Mesenchymal stem cell (in vitro differentiated cells and primary cell): Measurements from ENCODE around the gene SYNGR4.

Experiments used
- DNase-seq: peaks from one replicate; pipeline ENCODE4 v3.0.0-alpha.2; 2013
- H2AFZ ChIP-seq: one replicate; pipeline ENCODE4 v1.6.1; 2013; ENCODE audit warnings: low read depth, mild to moderate bottlenecking, control low read depth, inconsistent platforms, low read length, moderate library complexity
- H2AK5ac ChIP-seq: 2 replicates; pipeline ENCODE4 v1.6.1; 2013; ENCODE audit warnings: low read length, moderate library complexity, mild to moderate bottlenecking, inconsistent platforms; ENCODE audit not compliant: severe bottlenecking
- H2BK120ac ChIP-seq: one replicate; pipeline ENCODE4 v1.6.1; 2013; ENCODE audit warnings: low read depth, mild to moderate bottlenecking, inconsistent platforms, low read length, moderate library complexity
- H2BK12ac ChIP-seq, 2 experiments: one replicate each; pipeline ENCODE4 v1.6.1; 2013; ENCODE audit warnings: inconsistent platforms in 2 of 2, low read length in 2 of 2, mild to moderate bottlenecking in 2 of 2, moderate library complexity in 2 of 2, control low read depth in 1 of 2
- H2BK15ac ChIP-seq: one replicate; pipeline ENCODE4 v1.6.1; 2013; ENCODE audit warnings: mild to moderate bottlenecking, low read depth, inconsistent platforms; ENCODE audit not compliant: poor library complexity, severe bottlenecking
- H2BK5ac ChIP-seq: 2 replicates; pipeline ENCODE4 v1.6.1; 2013; ENCODE audit warnings: low read depth, mild to moderate bottlenecking, low read length, control low read depth, inconsistent platforms; ENCODE audit not compliant: poor library complexity, severe bottlenecking
- H3K14ac ChIP-seq, 2 experiments: one replicate each; pipeline ENCODE4 v1.6.1; 2013; ENCODE audit warnings: inconsistent platforms in 2 of 2, low read length in 2 of 2, control low read depth in 1 of 2, mild to moderate bottlenecking in 1 of 2, moderate library complexity in 1 of 2
- H3K18ac ChIP-seq, 2 experiments: one replicate each; pipeline ENCODE4 v1.6.1; 2013; ENCODE audit warnings: inconsistent platforms in 2 of 2, low read length in 2 of 2, control low read depth in 1 of 2, low read depth in 1 of 2, mild to moderate bottlenecking in 1 of 2
- H3K23ac ChIP-seq, 2 experiments: one replicate each; pipeline ENCODE4 v1.6.1; 2013; ENCODE audit warnings: inconsistent platforms in 2 of 2, low read length in 2 of 2, mild to moderate bottlenecking in 2 of 2, moderate library complexity in 2 of 2, control low read depth in 1 of 2
- H3K27ac ChIP-seq: 2 replicates; pipeline ENCODE4 v1.5.1; 2013; ENCODE audit warnings: mild to moderate bottlenecking, moderate library complexity, low read length, control low read depth, inconsistent platforms; ENCODE audit not compliant: poor library complexity, severe bottlenecking
- H3K27me3 ChIP-seq, 2 experiments: 2 replicates each; pipeline versions ENCODE4 v1.6.1 to v1.7.0; 2013; ENCODE audit warnings: low read length in 2 of 2, mild to moderate bottlenecking in 2 of 2, moderate library complexity in 2 of 2, control low read depth in 1 of 2, inconsistent platforms in 1 of 2; ENCODE audit not compliant: control insufficient read depth in 1 of 2, insufficient read depth in 1 of 2
- H3K36me3 ChIP-seq, 2 experiments: 2 replicates each; pipeline versions ENCODE4 v1.6.1 to v1.7.0; 2013; ENCODE audit warnings: low read length in 2 of 2, control low read depth in 1 of 2, inconsistent platforms in 1 of 2, low read depth in 1 of 2, mild to moderate bottlenecking in 1 of 2; ENCODE audit not compliant: insufficient read depth in 2 of 2, control insufficient read depth in 1 of 2
- H3K4ac ChIP-seq, 2 experiments: one replicate each; pipeline ENCODE4 v1.6.1; 2013; ENCODE audit warnings: inconsistent platforms in 2 of 2, low read length in 2 of 2, mild to moderate bottlenecking in 2 of 2, moderate library complexity in 2 of 2, control low read depth in 1 of 2, low read depth in 1 of 2
- H3K4me1 ChIP-seq: 2 replicates; pipeline ENCODE4 v1.6.1; 2013; ENCODE audit warnings: low read depth, low read length, control low read depth; ENCODE audit not compliant: control insufficient read depth, insufficient read depth
- H3K4me2 ChIP-seq: 2 replicates; pipeline ENCODE4 v1.6.1; 2013; ENCODE audit warnings: low read length, mild to moderate bottlenecking, inconsistent platforms; ENCODE audit not compliant: poor library complexity, severe bottlenecking
- H3K4me3 ChIP-seq, 2 experiments: 2 replicates each; pipeline versions ENCODE4 v1.5.1 to v1.7.0; 2013; ENCODE audit warnings: low read length in 2 of 2, mild to moderate bottlenecking in 2 of 2, control low read depth in 1 of 2, low read depth in 1 of 2; ENCODE audit not compliant: insufficient read depth in 1 of 2
- H3K79me1 ChIP-seq: replicated peaks from 2 replicates; pipeline ENCODE4 v1.6.1; 2013; ENCODE audit warnings: mild to moderate bottlenecking, control low read depth, low read length, inconsistent platforms; ENCODE audit not compliant: poor library complexity, severe bottlenecking
- H3K9ac ChIP-seq: 2 replicates; pipeline ENCODE4 v1.7.0; 2013; ENCODE audit warnings: mild to moderate bottlenecking, low read length, moderate library complexity
- H3K9me3 ChIP-seq: 2 replicates; pipeline ENCODE4 v1.7.0; 2013; ENCODE audit warnings: mild to moderate bottlenecking, low read length; ENCODE audit not compliant: control insufficient read depth
- H4K8ac ChIP-seq: one replicate; pipeline ENCODE4 v1.6.1; 2013; ENCODE audit warnings: inconsistent platforms, mild to moderate bottlenecking, low read length, moderate library complexity
- H4K91ac ChIP-seq: one replicate; pipeline ENCODE4 v1.6.1; 2013; ENCODE audit warnings: mild to moderate bottlenecking, low read length, inconsistent platforms
- WGBS: methylation state at CpG from one replicate; pipeline ENCODE4 v1.1.7; 2013; ENCODE audit warnings: mixed read lengths; 5-methylcytosine and 5-hydroxymethylcytosine counted together

SYNGR4 gene

GRCh38 chr19:48361912-48362311 is 2.3 kb upstream of the SYNGR4 start:
- 97% methylated on average over 1 of the region's 3 CpGs for WGBS
- H3K4me3 ChIP-seq, result no peak overlapping the region
- H4K91ac ChIP-seq, result no peak overlapping the region
- no peak overlapping the region for H2BK12ac ChIP-seq
- DNase-seq, result no peak
- peaks cover 8% of the 10 kb centered on the region for H3K4me1 ChIP-seq
- H3K27me3 ChIP-seq, result no peaks in the 10 kb centered on the region
- H3K18ac ChIP-seq, result no peak overlapping the region
- H2AK5ac ChIP-seq, result no peak overlapping the region
- H3K4ac ChIP-seq, result no peak overlapping the region
- no peaks in the 10 kb centered on the region for H3K9me3 ChIP-seq
- H2BK120ac ChIP-seq, result no peak overlapping the region
- H2AFZ ChIP-seq, result no peak overlapping the region
- H2BK15ac ChIP-seq, result no peak overlapping the region
- H3K79me1 ChIP-seq, result no peaks in the 10 kb centered on the region
- no peak overlapping the region for H3K23ac ChIP-seq
- no peak overlapping the region for H4K8ac ChIP-seq
- no peak overlapping the region for H2BK5ac ChIP-seq
- no peak overlapping the region for H3K9ac ChIP-seq
- H3K36me3 ChIP-seq, result peaks cover 0 to 12% of the 10 kb centered on the region in 2 experiments
- H3K14ac ChIP-seq, result no peak overlapping the region
- no peak overlapping the region for H3K4me2 ChIP-seq
- H3K27ac ChIP-seq, result no peak overlapping the region

GRCh38 chr19:48362716-48363499 is 1.3 kb upstream of the SYNGR4 start:
- H3K23ac ChIP-seq, result no peak overlapping the region
- WGBS, result 5% methylated on average over 26 of the region's 26 CpGs
- peak overlapping the region; percentile 93 for H4K91ac ChIP-seq

GRCh38 chr19:48363500-48363809 is 712 bp upstream of the SYNGR4 start:
- Histone ChIP-seq H3K27ac (peak overlapping the region; percentile 65), H3K14ac (peak overlapping the region in 1 of 2 experiments; percentile 44), H3K9me3 (no peaks in the 10 kb centered on the region), H3K79me1 (no peaks in the 10 kb centered on the region), H2BK5ac (peak overlapping the region; percentile 11), H3K27me3 (no peaks in the 10 kb centered on the region), H3K18ac (peak overlapping the region; percentile 87 to 92), H3K23ac (no peak overlapping the region), H2AFZ (peak overlapping the region; percentile 90), H4K8ac (peak overlapping the region; percentile 92), H2BK15ac (no peak overlapping the region), H3K4me1 (peaks cover 8% of the 10 kb centered on the region), H2BK12ac (peak overlapping the region; percentile 11 to 90), H4K91ac (peak overlapping the region; percentile 93), H3K9ac (peak overlapping the region; percentile 94), H3K4me3 (peak overlapping the region; percentile 46 to 92), H3K4ac (peak overlapping the region; percentile 55 to 90), H3K36me3 (peaks cover 0 to 10% of the 10 kb centered on the region in 2 experiments), H2BK120ac (peak overlapping the region; percentile 29), H3K4me2 (peak overlapping the region; percentile 88), H2AK5ac (peak overlapping the region; percentile 88)
- WGBS, result 4% methylated on average over 10 of the region's 10 CpGs
- DNase-seq, result no peak

More at GRCh38 chr19:48362716-48363499, 1.3 kb upstream of the SYNGR4 start:
- Histone ChIP-seq H3K18ac (peak overlapping the region; percentile 87 to 92), H2AK5ac (peak overlapping the region; percentile 88), H2BK120ac (peak overlapping the region; percentile 29), H3K4ac (peak overlapping the region; percentile 55 to 90), H2BK5ac (peak overlapping the region; percentile 11), H4K8ac (peak overlapping the region; percentile 92), H2BK12ac (peak overlapping the region in 1 of 2 experiments; percentile 11), H3K4me1 (peaks cover 8% of the 10 kb centered on the region), H2AFZ (peak overlapping the region; percentile 90), H3K4me2 (peak overlapping the region; percentile 88), H2BK15ac (no peak overlapping the region), H3K4me3 (peak overlapping the region; percentile 46 to 92), H3K14ac (no peak overlapping the region), H3K9me3 (no peaks in the 10 kb centered on the region), H3K36me3 (peaks cover 0 to 12% of the 10 kb centered on the region in 2 experiments), H3K9ac (peak overlapping the region; percentile 94), H3K79me1 (no peaks in the 10 kb centered on the region), H3K27me3 (no peaks in the 10 kb centered on the region), H3K27ac (peak overlapping the region; percentile 65)
- DNase-seq, result peak; percentile 95

- Histone ChIP-seq H3K4me3 (peak overlapping the region; percentile 24 to 92), H2BK5ac (no peak overlapping the region), H3K79me1 (no peaks in the 10 kb centered on the region), H2AFZ (peak overlapping the region; percentile 89), H3K14ac (no peak overlapping the region), H3K18ac (no peak overlapping the region), H3K4me1 (peaks cover 8% of the 10 kb centered on the region), H3K27ac (no peak overlapping the region), H3K36me3 (peaks cover 0 to 7% of the 10 kb centered on the region in 2 experiments), H3K27me3 (no peaks in the 10 kb centered on the region), H2BK12ac (peak overlapping the region in 1 of 2 experiments; percentile 32), H4K91ac (no peak overlapping the region), H2AK5ac (no peak overlapping the region), H3K9me3 (no peaks in the 10 kb centered on the region), H3K4me2 (peak overlapping the region; percentile 45), H3K4ac (no peak overlapping the region), H3K9ac (peak overlapping the region; percentile 38), H2BK15ac (no peak overlapping the region), H4K8ac (peak overlapping the region; percentile 13), H3K23ac (no peak overlapping the region), H2BK120ac (no peak overlapping the region)
- WGBS, result 89% methylated on average over 10 of the region's 10 CpGs
- DNase-seq, result no peak
These were observed 606 bp downstream of the SYNGR4 start for GRCh38 chr19:48364598-48365348.
